ENCODE measurements around the gene TMEM269.

The TMEM269 gene

DNA sequence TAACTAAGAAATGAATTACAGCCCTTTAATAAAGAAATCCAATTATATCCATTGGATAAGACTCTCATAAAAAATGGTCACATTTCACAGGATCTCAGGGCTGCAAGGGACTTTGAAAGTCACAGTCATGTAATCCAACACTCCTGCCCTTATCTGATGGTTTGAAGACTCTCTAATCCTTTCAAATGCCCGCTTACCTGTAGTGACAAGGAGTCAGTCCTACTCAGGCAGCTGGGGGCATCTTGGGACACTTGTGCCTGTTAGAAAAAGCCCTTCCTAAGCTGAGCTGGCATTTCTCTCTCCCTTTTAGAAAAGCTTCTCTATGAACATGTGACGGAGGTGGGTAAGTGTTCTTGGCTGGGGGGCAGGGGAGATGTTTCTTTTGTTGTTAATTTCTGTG is 50.6 kb downstream of the TMEM269 start:
- TF ChIP-seq GATA2 (IDR thresholded peaks at IDR 0.05; ENCODE audit: low read depth, low read length): no peak
- TF ChIP-seq GATA3 (IDR thresholded peaks at IDR 0.05; ENCODE audit: low read depth, low read length): no peak

DNA sequence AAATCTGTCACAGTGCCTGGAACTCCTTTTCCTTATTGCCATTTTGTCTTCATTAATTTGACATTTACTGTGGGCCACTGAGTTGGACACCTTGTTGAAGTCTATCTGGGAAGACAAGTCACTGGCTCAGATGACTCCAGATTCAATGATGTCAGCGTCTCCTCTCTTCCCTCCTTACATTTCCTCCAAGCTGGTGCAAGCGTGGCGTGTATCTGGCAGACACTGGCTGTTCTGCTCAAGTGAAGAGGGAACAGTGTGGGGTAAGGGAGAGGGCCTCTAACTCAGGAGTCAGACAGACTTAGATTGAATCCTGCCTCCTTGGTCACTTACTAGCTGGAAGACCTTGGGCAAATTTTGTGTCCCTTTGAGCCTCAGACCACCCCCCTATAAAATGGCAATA is 52.9 kb downstream of the TMEM269 start:
- TF ChIP-seq GATA3 (IDR thresholded peaks at IDR 0.05; ENCODE audit: low read depth, low read length) (no peak), GATA2 (IDR thresholded peaks at IDR 0.05; ENCODE audit: low read depth, low read length) (no peak)

DNA sequence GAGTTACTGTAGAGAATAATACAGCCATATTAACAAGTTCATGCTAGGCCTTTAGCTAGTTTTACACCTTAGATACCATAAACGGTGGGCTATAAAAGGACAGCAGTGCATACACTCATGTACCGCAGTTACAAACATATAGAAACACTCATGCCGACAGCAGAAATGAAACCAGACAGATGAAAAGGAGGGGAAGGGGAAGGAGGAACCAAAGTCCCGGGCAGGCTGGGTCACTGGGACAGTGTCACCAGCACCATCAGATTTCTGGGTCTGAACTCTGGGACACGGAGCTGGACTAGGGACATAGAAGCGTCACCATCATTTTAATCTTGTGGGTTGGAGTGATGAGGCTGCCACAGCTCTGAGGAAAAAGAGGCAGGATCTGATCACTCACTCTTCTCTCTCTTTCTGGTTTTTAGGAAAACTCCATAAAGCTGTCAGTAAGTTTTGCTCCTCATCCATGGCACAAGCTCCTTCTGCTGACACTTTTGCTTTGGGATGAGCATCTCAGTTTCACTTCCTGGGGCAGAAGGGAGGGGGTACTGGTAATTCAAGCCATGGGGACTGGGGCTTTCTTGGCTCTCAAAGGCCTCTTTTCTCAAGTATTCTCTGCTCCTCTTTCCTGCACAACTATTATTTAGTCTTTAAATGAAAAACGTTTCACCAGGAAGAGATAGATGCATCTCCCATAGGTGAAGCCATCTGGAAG is 53.8 kb downstream of the TMEM269 start:
- no peak for TF ChIP-seq GATA3 (IDR thresholded peaks at IDR 0.05; ENCODE audit: low read depth, low read length)
- no peak for TF ChIP-seq GATA2 (IDR thresholded peaks at IDR 0.05; ENCODE audit: low read depth, low read length)

DNA sequence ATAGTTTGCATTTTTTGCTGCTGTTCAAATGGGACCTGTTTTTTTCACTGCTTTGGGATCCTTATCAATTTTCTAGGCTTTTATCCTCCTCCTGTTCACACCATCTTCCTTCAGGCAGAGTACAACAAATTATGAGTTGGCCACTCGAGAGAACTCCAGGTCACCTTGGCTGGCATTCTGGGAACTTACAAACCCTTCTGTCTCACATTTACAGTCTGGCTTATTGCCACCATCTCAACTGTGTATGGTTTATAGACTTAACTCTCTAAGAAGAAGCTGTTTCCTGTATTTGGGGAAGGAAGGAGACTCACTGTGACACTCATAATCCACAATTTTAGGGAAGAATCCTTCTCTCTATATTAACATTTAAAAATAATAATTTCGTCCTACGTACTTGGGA is 56.2 kb downstream of the TMEM269 start:
- TF ChIP-seq GATA2 (IDR thresholded peaks at IDR 0.05; ENCODE audit: low read depth, low read length) (no peak), GATA3 (IDR thresholded peaks at IDR 0.05; ENCODE audit: low read depth, low read length) (no peak)

DNA sequence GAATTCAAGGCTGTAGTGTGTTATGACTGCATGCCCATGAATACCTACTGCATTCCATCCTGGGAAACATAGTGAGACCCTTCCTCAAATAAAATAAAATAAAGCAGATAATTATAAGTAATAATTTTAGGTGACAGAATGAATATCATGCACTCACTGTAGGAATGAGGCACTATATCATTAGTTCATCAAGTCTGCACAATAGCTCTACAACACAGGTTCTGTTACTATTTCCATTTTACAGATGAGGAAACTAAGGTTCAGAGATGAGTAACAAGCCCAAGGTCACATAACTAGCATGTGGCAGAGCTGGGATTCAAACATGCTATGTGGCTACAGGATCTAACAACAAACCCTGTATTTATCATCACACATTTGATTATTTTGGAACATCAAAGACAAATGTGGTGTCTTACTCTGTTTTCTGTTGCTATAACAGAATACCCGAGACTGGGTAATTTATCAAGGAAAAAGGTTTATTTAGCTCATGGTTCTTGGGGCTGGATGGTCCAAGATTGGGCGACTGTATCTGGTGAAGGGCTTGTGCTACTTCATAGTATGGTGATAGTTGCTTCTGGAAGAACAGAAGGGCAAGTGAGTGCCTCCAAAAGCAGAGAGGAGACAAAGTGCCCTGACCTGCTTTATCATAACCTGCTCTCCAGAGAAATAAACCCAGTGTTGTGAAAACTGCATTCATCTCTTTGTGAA is 56.8 kb downstream of the TMEM269 start:
- TF ChIP-seq GATA3 (IDR thresholded peaks at IDR 0.05; ENCODE audit: low read depth, low read length) (no peak), GATA2 (IDR thresholded peaks at IDR 0.05; ENCODE audit: low read depth, low read length) (no peak)

DNA sequence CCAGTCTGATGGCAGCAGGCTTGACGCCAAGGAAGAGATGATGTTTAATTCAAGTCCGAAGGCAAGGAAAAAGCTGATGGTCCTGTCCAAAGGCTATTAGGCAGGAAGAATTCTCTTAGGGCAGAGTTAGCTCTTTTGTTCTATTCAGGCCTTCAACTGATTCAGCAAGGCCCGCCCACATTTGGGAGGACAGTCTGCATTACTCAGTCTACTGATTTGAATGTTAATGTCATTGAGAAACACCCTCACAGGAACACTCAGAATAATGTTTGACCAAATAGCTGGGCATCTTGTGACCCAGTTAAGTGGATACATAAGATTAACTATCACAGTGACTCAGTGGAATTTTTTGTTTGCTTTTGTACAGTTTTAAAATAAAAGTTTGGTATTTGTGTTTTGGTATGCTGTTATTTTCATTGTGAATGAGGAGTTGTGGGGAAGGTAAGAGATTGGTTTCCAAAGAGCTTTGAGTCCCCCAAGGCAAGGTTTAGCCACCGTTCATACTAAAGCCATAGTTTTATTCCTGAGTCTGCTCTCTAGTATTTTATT is 59.9 kb downstream of the TMEM269 start:
- TF ChIP-seq GATA3 (IDR thresholded peaks at IDR 0.05; ENCODE audit: low read depth, low read length) (no peak), GATA2 (IDR thresholded peaks at IDR 0.05; ENCODE audit: low read depth, low read length) (no peak)

DNA sequence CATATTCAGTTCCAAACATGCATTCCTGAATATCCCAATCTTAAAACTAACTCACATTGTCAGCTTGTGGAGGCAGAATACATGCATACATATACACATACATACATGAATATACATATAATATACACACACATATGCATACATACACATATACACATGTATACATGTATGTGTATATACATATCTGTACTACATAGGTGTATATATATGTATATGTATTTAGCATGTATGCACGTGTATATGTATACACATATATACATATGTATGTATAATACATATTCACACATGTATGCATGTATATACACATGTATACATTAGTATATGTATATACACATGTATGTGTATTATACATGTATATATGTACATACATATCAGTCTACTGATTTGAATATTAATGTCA is 60.4 kb downstream of the TMEM269 start:
- TF ChIP-seq GATA3 (IDR thresholded peaks at IDR 0.05; ENCODE audit: low read depth, low read length) (no peak), GATA2 (IDR thresholded peaks at IDR 0.05; ENCODE audit: low read depth, low read length) (no peak)

DNA sequence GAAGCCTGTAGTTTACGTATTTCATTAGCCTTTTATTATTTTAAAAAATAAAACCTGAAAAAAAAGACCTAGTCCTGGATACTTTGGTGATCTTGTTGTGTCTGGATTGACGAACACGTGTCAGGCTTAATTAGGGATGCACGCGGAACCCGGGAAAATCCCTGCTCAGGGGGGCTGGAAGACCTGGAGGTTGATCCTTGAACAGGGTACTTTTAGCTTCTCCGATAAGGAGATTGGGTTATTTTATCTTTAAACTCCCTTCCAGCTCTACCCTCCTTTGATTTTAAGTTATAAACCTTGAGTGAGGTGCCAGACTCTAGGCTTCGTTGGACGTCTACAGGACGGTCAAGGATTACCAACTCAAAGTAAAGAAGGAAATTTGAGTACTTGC is 61.1 kb downstream of the TMEM269 start:
- TF ChIP-seq GATA2 (IDR thresholded peaks at IDR 0.05; ENCODE audit: low read depth, low read length): no peak
- TF ChIP-seq GATA3 (IDR thresholded peaks at IDR 0.05; ENCODE audit: low read depth, low read length): no peak

DNA sequence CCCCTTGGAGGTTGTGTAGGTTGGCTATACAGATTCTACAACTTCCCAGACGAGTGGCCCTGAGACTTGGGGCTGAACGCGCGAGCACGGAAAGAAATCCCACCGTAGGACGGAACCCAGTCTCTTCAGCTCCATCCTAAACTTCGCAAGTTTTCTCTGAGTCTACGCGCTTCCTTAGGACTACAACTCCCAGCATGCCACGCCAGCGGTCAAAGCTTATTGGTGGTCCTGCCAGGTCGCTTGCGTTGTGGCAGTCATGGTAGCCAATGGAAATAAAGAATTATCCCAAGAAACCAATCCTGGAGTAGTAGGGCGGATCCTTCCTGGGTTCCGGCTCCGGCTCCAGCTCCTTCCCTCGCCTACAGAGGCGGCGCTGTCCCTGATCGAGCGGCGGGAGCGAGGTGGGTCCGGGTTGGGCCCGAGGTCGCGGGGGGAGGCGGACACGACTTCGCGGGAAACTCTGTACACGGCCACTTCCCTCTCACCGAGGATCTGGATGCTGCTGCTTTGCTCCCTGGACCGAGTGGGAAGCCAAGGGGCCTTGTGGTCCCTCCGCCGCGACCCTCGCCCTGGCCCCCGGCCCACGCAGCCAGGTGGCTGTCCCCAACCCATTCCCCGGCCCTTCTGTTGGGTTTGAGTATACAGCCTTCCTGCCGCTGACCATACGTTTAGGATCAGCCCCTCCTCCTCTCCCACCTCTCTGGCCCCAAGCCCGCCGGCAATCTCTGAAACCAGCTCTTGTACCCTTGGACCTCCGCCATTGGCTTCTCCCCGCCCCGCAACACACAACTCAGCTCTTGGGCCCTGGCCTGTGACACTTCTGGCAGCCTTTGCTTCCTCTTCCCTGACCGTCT is 61.7 kb downstream of the TMEM269 start, which contains the start of gene ZNF691:
TSS of gene ZNF691 (plus strand) at position 357 of the 854 bp plus-strand sequence. CDS start 3,046 bp downstream, outside the sequence.
- TF ChIP-seq GATA2 (IDR thresholded peaks at IDR 0.05; ENCODE audit: low read depth, low read length) (no peak), GATA3 (IDR thresholded peaks at IDR 0.05; ENCODE audit: low read depth, low read length) (no peak)

DNA sequence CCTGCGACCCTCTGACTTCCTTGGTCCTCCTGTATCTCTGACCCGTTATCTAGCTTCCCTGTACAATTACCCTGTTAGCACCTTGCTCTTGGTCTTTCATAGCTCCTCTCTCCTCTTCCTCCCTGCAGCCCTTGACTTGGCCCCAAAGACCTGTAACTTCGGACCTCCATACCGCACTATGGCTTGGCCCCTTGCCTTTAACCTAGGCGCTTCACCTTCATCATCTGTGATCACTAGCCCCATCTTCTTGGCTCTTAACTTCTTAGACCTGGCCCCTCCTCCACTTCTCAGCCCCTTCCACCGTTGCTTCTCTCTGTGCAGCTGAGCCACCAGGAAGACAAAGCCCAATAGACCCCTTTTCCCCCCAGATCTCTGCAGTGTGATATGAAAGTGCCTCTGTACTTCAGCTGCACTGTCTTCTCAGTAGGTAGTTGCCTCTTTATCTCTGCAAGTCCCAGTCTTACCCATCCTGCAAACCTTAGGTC is 62.4 kb downstream of the TMEM269 start:
- TF ChIP-seq GATA2 (IDR thresholded peaks at IDR 0.05; ENCODE audit: low read depth, low read length) (no peak), GATA3 (IDR thresholded peaks at IDR 0.05; ENCODE audit: low read depth, low read length) (no peak)

DNA sequence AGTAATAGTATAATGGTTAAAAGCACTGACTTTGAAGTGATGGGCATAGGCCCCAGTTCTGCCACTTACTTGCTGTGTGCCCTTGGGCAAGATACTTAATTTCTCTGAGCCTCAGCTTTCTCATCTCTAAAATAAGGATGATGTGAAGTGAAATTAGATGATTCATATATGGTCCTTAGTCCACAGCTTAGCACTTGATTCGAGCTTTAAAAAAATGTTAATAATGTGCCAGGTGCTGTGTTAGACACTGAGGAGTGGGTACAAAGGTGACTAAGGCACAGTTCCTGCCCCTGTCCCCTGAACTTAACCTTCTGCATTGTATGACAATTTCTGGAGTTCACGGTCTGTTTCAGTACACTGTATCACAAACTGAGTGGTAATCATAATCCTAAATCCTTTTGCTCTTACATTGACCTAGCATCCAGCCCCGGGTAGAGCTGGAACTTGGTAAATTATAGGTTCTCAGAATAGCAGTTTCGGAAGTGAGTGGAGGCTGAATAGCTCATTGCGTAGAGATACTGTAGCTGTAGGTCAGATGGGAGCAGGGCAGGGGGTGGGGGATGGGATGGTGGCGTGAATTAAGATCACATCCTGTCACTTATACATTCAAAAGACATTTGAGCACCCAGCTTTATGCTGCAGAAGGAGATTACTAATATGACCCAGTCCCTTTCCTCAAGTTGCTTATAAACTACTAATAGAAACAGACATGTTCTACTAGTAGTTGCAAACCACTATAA is 63.1 kb downstream of the TMEM269 start:
- TF ChIP-seq GATA2 (IDR thresholded peaks at IDR 0.05; ENCODE audit: low read depth, low read length) (no peak), GATA3 (IDR thresholded peaks at IDR 0.05; ENCODE audit: low read depth, low read length) (no peak)

DNA sequence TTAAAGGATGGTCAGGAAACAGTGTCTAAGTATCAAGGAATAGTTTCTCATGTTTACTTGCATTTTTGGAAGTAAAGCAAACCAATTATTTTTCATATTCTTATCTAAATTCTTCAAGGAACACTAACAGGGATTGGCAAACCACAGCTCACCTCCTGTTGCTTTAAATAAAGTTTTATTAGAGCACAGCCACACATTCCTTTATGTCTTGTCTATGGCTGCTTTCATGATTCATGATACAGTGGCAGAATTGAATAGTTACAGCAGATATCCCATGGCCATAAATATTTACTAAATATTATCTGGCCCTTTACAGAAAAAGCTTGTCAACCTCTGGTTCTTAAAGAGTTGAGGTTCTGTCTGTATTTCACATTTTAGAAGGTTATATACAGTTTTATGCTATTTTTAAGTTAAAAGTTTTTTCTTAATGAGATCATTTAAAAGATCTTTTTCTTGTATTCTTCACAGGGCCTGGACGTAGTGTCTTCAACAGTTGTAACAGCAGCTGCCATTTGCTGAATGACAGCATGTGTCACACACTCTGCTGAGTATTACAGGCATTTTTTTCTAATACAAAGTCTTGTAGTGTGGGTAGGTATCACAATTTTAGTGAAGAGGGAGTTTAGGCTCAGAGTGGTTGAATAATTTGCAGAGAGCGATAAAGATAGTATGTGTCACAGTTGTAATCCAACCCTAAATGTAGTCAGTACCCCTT is 64.2 kb downstream of the TMEM269 start:
- no peak for TF ChIP-seq GATA2 (IDR thresholded peaks at IDR 0.05; ENCODE audit: low read depth, low read length)
- TF ChIP-seq GATA3 (IDR thresholded peaks at IDR 0.05; ENCODE audit: low read depth, low read length): no peak

DNA sequence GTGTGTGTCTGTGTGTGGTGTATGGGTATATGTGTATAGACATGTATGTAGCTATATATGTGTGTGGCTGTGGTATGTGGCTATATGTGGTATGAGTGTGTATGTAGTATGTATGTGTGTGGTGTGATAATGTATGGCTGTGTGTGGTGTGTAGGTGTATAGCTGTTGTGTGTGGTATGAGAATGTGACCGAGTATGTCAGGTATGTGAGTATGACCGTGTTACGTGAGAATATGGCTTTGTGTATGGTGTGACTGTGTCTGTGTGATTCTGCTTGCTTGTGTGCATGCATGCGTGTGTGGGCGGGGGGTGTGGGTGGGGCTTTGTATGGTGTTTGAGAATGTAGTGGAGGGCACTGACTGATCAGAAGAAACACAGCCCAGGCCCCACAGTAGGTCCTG is 65.2 kb downstream of the TMEM269 start:
- no peak for TF ChIP-seq GATA3 (IDR thresholded peaks at IDR 0.05; ENCODE audit: low read depth, low read length)
- no peak for TF ChIP-seq GATA2 (IDR thresholded peaks at IDR 0.05; ENCODE audit: low read depth, low read length)

Data from SH-SY5Y (cell line).